ENCODE results near the gene MAGI2. TPM values are rescaled to one million over a fixed set of nuclear protein-coding genes. Genes with fewer than 3 reads are reported as not detected.
"Not testable (repeated sequence)": the region's sequence is repeated elsewhere in the genome, so short reads cannot be mapped to it uniquely, and the experiment has no call there.

Gene MAGI2
- total RNA-seq, 1 donor from 2014 or later: 6.9 TPM

- TF ChIP-seq CTCF (IDR thresholded peaks at IDR 0.05) (no peak), POLR2AphosphoS5 (IDR thresholded peaks at IDR 0.05; ENCODE audit: insufficient read depth in 1 of 2, low read depth in 1 of 2) (no peak), POLR2A (IDR thresholded peaks at IDR 0.05) (no peak)
- no peak overlapping the region for H3K27ac ChIP-seq
- no peaks in the 10 kb centered on the region for H3K4me1 ChIP-seq
- no peaks in the 10 kb centered on the region for H3K27me3 ChIP-seq
- DNase-seq (ENCODE audit: extremely low spot score in 2 of 2): no peak
- no peaks in the 10 kb centered on the region for H3K9me3 ChIP-seq
- intact Hi-C loops (cut with DNase I): no loop called here
- no peak overlapping the region for H3K4me3 ChIP-seq
- H3K36me3 ChIP-seq: no peaks in the 10 kb centered on the region
Measured at GRCh38 chr7:78247910-78248689, 1205.4 kb downstream of the MAGI2 start.

- H3K4me3 ChIP-seq; H3K9me3 ChIP-seq; H3K4me1 ChIP-seq; H3K36me3 ChIP-seq; H3K27me3 ChIP-seq; DNase-seq (ENCODE audit: extremely low spot score in 2 of 2); H3K27ac ChIP-seq; intact Hi-C loops (cut with DNase I): not testable (repeated sequence)
Measured at GRCh38 chr7:78240179-78240578, 1213.3 kb downstream of the MAGI2 start.

GRCh38 chr7:78234634-78235033, 1218.8 kb downstream of the MAGI2 start:
- no peak for DNase-seq (ENCODE audit: extremely low spot score in 2 of 2)
- H3K36me3 ChIP-seq: no peaks in the 10 kb centered on the region
- no peak overlapping the region for H3K4me3 ChIP-seq
- intact Hi-C loops (cut with DNase I): no loop called here
- TF ChIP-seq CTCF (IDR thresholded peaks at IDR 0.05) (no peak), POLR2A (IDR thresholded peaks at IDR 0.05) (no peak), POLR2AphosphoS5 (IDR thresholded peaks at IDR 0.05; ENCODE audit: insufficient read depth in 1 of 2, low read depth in 1 of 2) (no peak)
- H3K27ac ChIP-seq: no peak overlapping the region
- no peaks in the 10 kb centered on the region for H3K4me1 ChIP-seq
- H3K27me3 ChIP-seq: no peaks in the 10 kb centered on the region
- no peaks in the 10 kb centered on the region for H3K9me3 ChIP-seq

GRCh38 chr7:78232806-78233205, 1220.7 kb downstream of the MAGI2 start:
- Histone ChIP-seq H3K36me3 (no peaks in the 10 kb centered on the region), H3K27me3 (no peaks in the 10 kb centered on the region), H3K4me3 (no peak overlapping the region), H3K4me1 (no peaks in the 10 kb centered on the region), H3K9me3 (no peaks in the 10 kb centered on the region), H3K27ac (no peak overlapping the region)
- intact Hi-C loops (cut with DNase I): no loop called here
- TF ChIP-seq POLR2AphosphoS5 (IDR thresholded peaks at IDR 0.05; ENCODE audit: insufficient read depth in 1 of 2, low read depth in 1 of 2) (no peak), POLR2A (IDR thresholded peaks at IDR 0.05) (no peak), CTCF (IDR thresholded peaks at IDR 0.05) (no peak)
- no peak for DNase-seq (ENCODE audit: extremely low spot score in 2 of 2)

- no peaks in the 10 kb centered on the region for H3K36me3 ChIP-seq
- no peak overlapping the region for H3K4me3 ChIP-seq
- no peak for TF ChIP-seq POLR2AphosphoS5 (IDR thresholded peaks at IDR 0.05; ENCODE audit: insufficient read depth in 1 of 2, low read depth in 1 of 2)
- TF ChIP-seq POLR2A (IDR thresholded peaks at IDR 0.05): no peak
- peak in 2 of 3 experiments; percentile 9 to 15 for TF ChIP-seq CTCF (IDR thresholded peaks at IDR 0.05)
- no peaks in the 10 kb centered on the region for H3K4me1 ChIP-seq
- H3K9me3 ChIP-seq: no peaks in the 10 kb centered on the region
- H3K27ac ChIP-seq: no peak overlapping the region
- DNase-seq (ENCODE audit: extremely low spot score in 2 of 2): no peak
- no peaks in the 10 kb centered on the region for H3K27me3 ChIP-seq
- intact Hi-C loops (cut with DNase I): no loop called here
Measured at GRCh38 chr7:78226059-78226719, 1227.3 kb downstream of the MAGI2 start.
